AG04450 (cell line): ENCODE data around the gene RAB11FIP5. TPM values are rescaled to one million over a fixed set of nuclear protein-coding genes. Genes with fewer than 3 reads are reported as not detected.

Experiments used
- CTCF ChIA-PET: fragments of 300-600, 350-600 bp; formaldehyde crosslinking; extraction: SDS; loops from one replicate; lab custom pipeline; 2022; ENCODE audit warnings: antibody characterized with exemption, inconsistent platforms; lab: Charles Lee
- POLR2A ChIA-PET: fragments of 350-600 bp; formaldehyde crosslinking; extraction: SDS; loops from one replicate; lab custom pipeline; 2021; ENCODE audit warnings: antibody characterized with exemption, inconsistent platforms; lab: Yijun Ruan, JAX
- DNase-seq: peaks from one replicate; pipeline ENCODE4 v3.0.0-alpha.2; 2011; ENCODE audit warnings: low read depth, low spot score
- H3K27ac ChIP-seq: one replicate; pipeline ENCODE4 v1.5.1; 2012; ENCODE audit warnings: low read depth, low read length, control low read depth
- H3K27me3 ChIP-seq: one replicate; pipeline ENCODE4 v1.6.0; 2012; ENCODE audit warnings: low read length; ENCODE audit not compliant: control insufficient read depth, insufficient read depth
- H3K4me3 ChIP-seq: 2 replicates; pipeline ENCODE4 v1.5.1; 2011; ENCODE audit warnings: mild to moderate bottlenecking, low read depth, low read length, control low read depth
- H3K9me3 ChIP-seq: 2 replicates; pipeline ENCODE4 v1.5.1; 2012; ENCODE audit warnings: low read length; ENCODE audit not compliant: control insufficient read depth, insufficient read depth
- polyA plus RNA-seq: library from polyadenylated mRNA; depleted of rRNA; stranded (reverse); fragments of >200 nt; gene quantifications from 2 replicates; pipeline ENCODE4 v1.2.3, GENCODE V29; 2011
- TF ChIP-seq, protein P1 (sequence below): IDR thresholded peaks from 2 replicates; pipeline ENCODE4 v1.5.1; 2011; ENCODE audit warnings: low read depth, low read length, control low read depth, inconsistent platforms

The RAB11FIP5 gene
- polyA plus RNA-seq, 1 experiment: 29.6 TPM

- Histone ChIP-seq H3K27me3 (peaks cover 11% of the 10 kb centered on the region), H3K9me3 (no peaks in the 10 kb centered on the region), H3K4me3 (no peak overlapping the region), H3K27ac (no peak overlapping the region)
- TF ChIP-seq, protein P1, sequence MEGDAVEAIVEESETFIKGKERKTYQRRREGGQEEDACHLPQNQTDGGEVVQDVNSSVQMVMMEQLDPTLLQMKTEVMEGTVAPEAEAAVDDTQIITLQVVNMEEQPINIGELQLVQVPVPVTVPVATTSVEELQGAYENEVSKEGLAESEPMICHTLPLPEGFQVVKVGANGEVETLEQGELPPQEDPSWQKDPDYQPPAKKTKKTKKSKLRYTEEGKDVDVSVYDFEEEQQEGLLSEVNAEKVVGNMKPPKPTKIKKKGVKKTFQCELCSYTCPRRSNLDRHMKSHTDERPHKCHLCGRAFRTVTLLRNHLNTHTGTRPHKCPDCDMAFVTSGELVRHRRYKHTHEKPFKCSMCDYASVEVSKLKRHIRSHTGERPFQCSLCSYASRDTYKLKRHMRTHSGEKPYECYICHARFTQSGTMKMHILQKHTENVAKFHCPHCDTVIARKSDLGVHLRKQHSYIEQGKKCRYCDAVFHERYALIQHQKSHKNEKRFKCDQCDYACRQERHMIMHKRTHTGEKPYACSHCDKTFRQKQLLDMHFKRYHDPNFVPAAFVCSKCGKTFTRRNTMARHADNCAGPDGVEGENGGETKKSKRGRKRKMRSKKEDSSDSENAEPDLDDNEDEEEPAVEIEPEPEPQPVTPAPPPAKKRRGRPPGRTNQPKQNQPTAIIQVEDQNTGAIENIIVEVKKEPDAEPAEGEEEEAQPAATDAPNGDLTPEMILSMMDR: no peak
- ChIA-PET CTCF (no interaction called here), POLR2A (no interaction called here)
- DNase-seq: no peak
Measured at GRCh38 chr2:73135236-73135635, 22.5 kb upstream of the RAB11FIP5 start.

DNA sequence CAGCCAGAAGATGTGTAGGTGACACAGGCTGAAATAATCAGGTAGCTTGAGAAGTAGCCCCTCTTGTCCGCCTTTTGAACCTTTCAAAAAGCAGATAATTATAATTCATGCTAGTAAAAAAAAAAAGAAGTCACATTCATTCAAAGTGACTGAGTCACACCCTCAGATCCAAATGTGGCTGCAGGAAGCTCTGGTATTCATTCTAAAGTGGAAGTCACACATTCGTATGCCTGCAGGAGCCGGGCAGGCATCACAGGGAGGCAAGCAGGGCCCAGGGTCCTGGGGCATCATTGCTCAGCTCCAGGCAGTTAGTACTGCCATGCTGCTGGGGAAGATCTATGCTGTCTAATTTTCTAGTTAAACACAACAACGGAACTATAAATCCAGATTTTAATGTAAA, 21.7 kb upstream of the RAB11FIP5 start:
- CTCF ChIA-PET: no interaction called here
- POLR2A ChIA-PET: no interaction called here
- no peaks in the 10 kb centered on the region for H3K9me3 ChIP-seq
- H3K4me3 ChIP-seq: no peak overlapping the region
- TF ChIP-seq, protein P1: no peak
- peaks cover 14% of the 10 kb centered on the region for H3K27me3 ChIP-seq
- no peak overlapping the region for H3K27ac ChIP-seq
- no peak for DNase-seq

- DNase-seq: no peak
- TF ChIP-seq, protein P1: no peak
- H3K27me3 ChIP-seq: peaks cover 20% of the 10 kb centered on the region
- no peak overlapping the region for H3K27ac ChIP-seq
- no peaks in the 10 kb centered on the region for H3K9me3 ChIP-seq
- ChIA-PET CTCF (no interaction called here), POLR2A (no interaction called here)
- no peak overlapping the region for H3K4me3 ChIP-seq
Measured at GRCh38 chr2:73133566-73134197, 20.9 kb upstream of the RAB11FIP5 start.

- Histone ChIP-seq H3K27me3 (peaks cover 16% of the 10 kb centered on the region), H3K4me3 (no peak overlapping the region), H3K27ac (no peak overlapping the region), H3K9me3 (no peaks in the 10 kb centered on the region)
- ChIA-PET CTCF (no interaction called here), POLR2A (no interaction called here)
- no peak for DNase-seq
- TF ChIP-seq, protein P1: no peak
Measured at GRCh38 chr2:73131807-73132206, 19.1 kb upstream of the RAB11FIP5 start.

- TF ChIP-seq, protein P1: no peak
- Histone ChIP-seq H3K4me3 (no peak overlapping the region), H3K9me3 (no peaks in the 10 kb centered on the region), H3K27ac (no peak overlapping the region), H3K27me3 (peaks cover 17% of the 10 kb centered on the region)
- POLR2A ChIA-PET: no interaction called here
- DNase-seq: no peak
- CTCF ChIA-PET: no interaction called here
Measured at GRCh38 chr2:73130790-73131189, 18.0 kb upstream of the RAB11FIP5 start.
